GM06990 (cell line): ENCODE results near the gene FEV.

Source experiments
- DNase-seq: peaks from one replicate; pipeline ENCODE4 v3.0.0-alpha.2; 2011; ENCODE audit not compliant: insufficient read length; ENCODE audit errors: extremely low read depth
- H3K27me3 ChIP-seq: replicated peaks from 2 replicates; pipeline ENCODE4 v1.6.0; 2011; ENCODE audit warnings: low read length; ENCODE audit not compliant: control insufficient read depth, insufficient read depth
- H3K36me3 ChIP-seq: 2 replicates; pipeline ENCODE4 v1.5.1; 2011; ENCODE audit warnings: low read length; ENCODE audit not compliant: control insufficient read depth, insufficient read depth
- H3K4me3 ChIP-seq: replicated peaks from 2 replicates; pipeline ENCODE4 v1.5.1; 2011; ENCODE audit warnings: low read depth, mild to moderate bottlenecking, control low read depth, low read length
- CTCF ChIP-seq: IDR thresholded peaks from 2 replicates; pipeline ENCODE4 v1.5.1; 2011; ENCODE audit warnings: low read length, control low read depth, mild to moderate bottlenecking, inconsistent platforms; ENCODE audit not compliant: insufficient read depth, poor library complexity, severe bottlenecking

The FEV gene

GRCh38 chr2:218985021-218985324 is at the start of gene FEV:
Gene FEV, minus strand, starts transcription at chr2:218985184. Its CDS starts 109 bp downstream, at chr2:218985075.
- no peak within 1 kb of the TSS for H3K4me3 ChIP-seq
- no peak for TF ChIP-seq CTCF
- no peak for DNase-seq
- no peaks in the 10 kb centered on the region for H3K36me3 ChIP-seq
- H3K27me3 ChIP-seq, result peaks cover 8% of the 10 kb centered on the region

- Histone ChIP-seq H3K36me3 (no peaks in the 10 kb centered on the region), H3K27me3 (no peaks in the 10 kb centered on the region), H3K4me3 (no peak overlapping the region)
- no peak for DNase-seq
- TF ChIP-seq CTCF, result no peak
These were observed 47.2 kb upstream of the FEV start for GRCh38 chr2:219032051-219032745.

GRCh38 chr2:219031005-219031738 is 46.2 kb upstream of the FEV start:
- DNase-seq, result no peak
- Histone ChIP-seq H3K36me3 (no peaks in the 10 kb centered on the region), H3K27me3 (no peaks in the 10 kb centered on the region), H3K4me3 (no peak overlapping the region)
- no peak for TF ChIP-seq CTCF

GRCh38 chr2:219030177-219030940 is 45.4 kb upstream of the FEV start:
- DNase-seq, result no peak
- Histone ChIP-seq H3K36me3 (no peaks in the 10 kb centered on the region), H3K27me3 (no peaks in the 10 kb centered on the region), H3K4me3 (no peak overlapping the region)
- no peak for TF ChIP-seq CTCF

DNA sequence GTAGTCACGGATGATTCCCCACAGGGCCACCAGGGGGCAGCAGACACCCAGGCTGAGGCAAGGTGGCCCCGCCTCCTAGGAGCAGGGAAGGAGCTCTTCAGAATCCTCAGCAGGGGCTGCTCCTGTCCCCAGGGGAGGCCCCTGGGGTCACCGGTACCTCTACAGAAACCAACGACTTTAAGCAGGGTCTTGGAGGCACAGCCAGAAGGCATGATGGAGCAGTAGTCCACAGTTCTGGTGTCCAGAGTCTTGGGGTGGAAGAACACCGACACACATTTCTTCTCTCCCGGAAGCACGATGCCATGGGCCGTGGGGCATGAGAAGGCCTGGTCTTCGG is 44.8 kb upstream of the FEV start:
- Histone ChIP-seq H3K4me3 (no peak overlapping the region), H3K27me3 (no peaks in the 10 kb centered on the region), H3K36me3 (no peaks in the 10 kb centered on the region)
- TF ChIP-seq CTCF, result peak; percentile 97
- DNase-seq, result peak; percentile 46
